Mucosa of descending colon (tissue), 3 donors: Measurements from ENCODE around the gene LRRC8E. TPM values are rescaled to one million over a fixed set of nuclear protein-coding genes. Genes with fewer than 3 reads are reported as not detected.

Source experiments
- ATAC-seq: fragments of 200-7000 bp; cut with Tn5 transposase; one replicate; pipeline ENCODE4 v1.9.1; 2020; ENCODE audit warnings: mild to moderate bottlenecking, moderate library complexity
- DNase-seq, 3 donors: peaks; one replicate each; pipeline ENCODE4 v3.0.0-alpha.2; 2020
- H3K36me3 ChIP-seq: fragments of 200-600 bp; one replicate; pipeline ENCODE4 v1.8.0; 2021; ENCODE audit warnings: low read depth, mild to moderate bottlenecking
- H3K4me1 ChIP-seq: fragments of 200-600 bp; one replicate; pipeline ENCODE4 v1.8.0; 2021; ENCODE audit warnings: low read depth, mild to moderate bottlenecking
- H3K4me3 ChIP-seq: fragments of 200-600 bp; one replicate; pipeline ENCODE4 v1.8.0; 2021; ENCODE audit warnings: mild to moderate bottlenecking
- H3K9me3 ChIP-seq: fragments of 200-600 bp; one replicate; pipeline ENCODE4 v1.8.0; 2021; ENCODE audit warnings: mild to moderate bottlenecking
- CTCF ChIP-seq: fragments of 200-600 bp; IDR thresholded peaks from one replicate; pipeline ENCODE4 v1.8.0; 2022; ENCODE audit warnings: antibody characterized with exemption, mild to moderate bottlenecking
- intact Hi-C, 2 donors: fragments of 100-400 bp; cut with DNase I in 1 of 2; cut with micrococcal nuclease in 1 of 2; formaldehyde crosslinking; loops; one replicate each; pipeline versions ENCODE4 v1.11.0 to v1.11.1; 2022; cut with DNase I, micrococcal nuclease
- total RNA-seq, 3 donors: library from RNA; stranded (reverse); fragmentation: NEBNext Ultra II Directional in 2 of 3; extraction: Animal tissue kit (Norgen Biotek cat#: 25700) in 2 of 3; gene quantifications; one replicate each; pipeline versions ENCODE4 v1.2.1 to v1.2.4, GENCODE V29; 2021 to 2023
- donor health status: DM: no; HTN: no; CAD: no; lungs with moderate emphysema.
- donor health status: DM: no; HTN: no; CAD: no.
- donor health status: DM: no; HTN: yes; CAD: no.

The LRRC8E gene
- total RNA-seq, 3 donors from 2014 or later: 0.32 to 1.5 (median 1.3) TPM

GRCh38 chr19:7843521-7843920 is 44.8 kb upstream of the LRRC8E start:
- H3K36me3 ChIP-seq: no peaks in the 10 kb centered on the region
- H3K4me1 ChIP-seq: no peaks in the 10 kb centered on the region
- no peaks in the 10 kb centered on the region for H3K9me3 ChIP-seq
- no peak overlapping the region for H3K4me3 ChIP-seq
- DNase-seq (no peak), ATAC-seq (no peak)
- intact Hi-C loops: no loop called here
- TF ChIP-seq CTCF: no peak

- TF ChIP-seq CTCF: no peak
- no peaks in the 10 kb centered on the region for H3K4me1 ChIP-seq
- intact Hi-C loops: no loop called here
- H3K36me3 ChIP-seq: no peaks in the 10 kb centered on the region
- no peaks in the 10 kb centered on the region for H3K9me3 ChIP-seq
- DNase-seq: no peak
- H3K4me3 ChIP-seq: no peak overlapping the region
- ATAC-seq: no peak
Observed at GRCh38 chr19:7844405-7844804, 43.9 kb upstream of the LRRC8E start.

- H3K4me1 ChIP-seq: no peaks in the 10 kb centered on the region
- H3K4me3 ChIP-seq: no peak overlapping the region
- ATAC-seq (no peak), DNase-seq (no peak)
- no peaks in the 10 kb centered on the region for H3K36me3 ChIP-seq
- no peaks in the 10 kb centered on the region for H3K9me3 ChIP-seq
- TF ChIP-seq CTCF: no peak
- intact Hi-C loops: no loop called here
Observed at GRCh38 chr19:7844951-7845350, 43.4 kb upstream of the LRRC8E start.

GRCh38 chr19:7845390-7846154 is 42.7 kb upstream of the LRRC8E start:
- Histone ChIP-seq H3K36me3 (no peaks in the 10 kb centered on the region), H3K4me3 (no peak overlapping the region), H3K9me3 (no peaks in the 10 kb centered on the region), H3K4me1 (no peaks in the 10 kb centered on the region)
- intact Hi-C loops: no loop called here
- DNase-seq (no peak), ATAC-seq (no peak)
- no peak for TF ChIP-seq CTCF

GRCh38 chr19:7846155-7846646 is 42.1 kb upstream of the LRRC8E start:
- no peak for ATAC-seq

More at GRCh38 chr19:7846155-7846646, 42.1 kb upstream of the LRRC8E start:
- no peak for DNase-seq
- TF ChIP-seq CTCF: no peak
- H3K4me3 ChIP-seq: no peak overlapping the region
- no peaks in the 10 kb centered on the region for H3K36me3 ChIP-seq
- H3K4me1 ChIP-seq: no peaks in the 10 kb centered on the region
- intact Hi-C loops: no loop called here
- no peaks in the 10 kb centered on the region for H3K9me3 ChIP-seq
